NCI-H1105 treated with DMSO at 0.1 percent for 48 hours (cell line): ENCODE results near the gene MAP6.
A peak's percentile ranks its signal among the peaks of the same experiment; 100 is the strongest.

Experiments used
- DNase-seq: peaks from one replicate; lab custom pipeline; 2025; lab: John Stamatoyannopoulos, UW

MAP6 gene

DNA sequence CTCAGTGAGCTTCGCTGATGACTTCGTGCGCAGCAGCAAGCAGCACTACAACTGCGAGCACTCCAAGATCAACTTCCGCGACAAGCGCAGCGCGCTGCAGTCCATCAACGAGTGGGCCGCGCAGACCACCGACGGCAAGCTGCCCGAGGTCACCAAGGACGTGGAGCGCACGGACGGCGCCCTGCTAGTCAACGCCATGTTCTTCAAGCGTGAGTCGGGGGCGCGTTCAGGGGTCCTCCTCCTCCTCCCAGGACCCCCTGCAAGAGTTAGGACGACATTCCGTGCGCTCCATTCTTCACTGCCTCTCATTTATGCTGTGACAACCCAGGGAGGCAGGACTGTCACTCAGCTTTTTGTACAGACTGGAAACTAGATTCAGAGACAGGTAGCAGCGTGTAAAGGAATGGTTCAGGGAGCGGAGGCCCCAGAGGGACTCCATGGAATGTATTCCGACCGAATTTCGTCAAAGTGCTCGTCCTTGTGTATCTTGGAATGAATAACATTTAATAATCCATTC, 102.0 kb downstream of the MAP6 start:
- DNase-seq, result no peak

DNA sequence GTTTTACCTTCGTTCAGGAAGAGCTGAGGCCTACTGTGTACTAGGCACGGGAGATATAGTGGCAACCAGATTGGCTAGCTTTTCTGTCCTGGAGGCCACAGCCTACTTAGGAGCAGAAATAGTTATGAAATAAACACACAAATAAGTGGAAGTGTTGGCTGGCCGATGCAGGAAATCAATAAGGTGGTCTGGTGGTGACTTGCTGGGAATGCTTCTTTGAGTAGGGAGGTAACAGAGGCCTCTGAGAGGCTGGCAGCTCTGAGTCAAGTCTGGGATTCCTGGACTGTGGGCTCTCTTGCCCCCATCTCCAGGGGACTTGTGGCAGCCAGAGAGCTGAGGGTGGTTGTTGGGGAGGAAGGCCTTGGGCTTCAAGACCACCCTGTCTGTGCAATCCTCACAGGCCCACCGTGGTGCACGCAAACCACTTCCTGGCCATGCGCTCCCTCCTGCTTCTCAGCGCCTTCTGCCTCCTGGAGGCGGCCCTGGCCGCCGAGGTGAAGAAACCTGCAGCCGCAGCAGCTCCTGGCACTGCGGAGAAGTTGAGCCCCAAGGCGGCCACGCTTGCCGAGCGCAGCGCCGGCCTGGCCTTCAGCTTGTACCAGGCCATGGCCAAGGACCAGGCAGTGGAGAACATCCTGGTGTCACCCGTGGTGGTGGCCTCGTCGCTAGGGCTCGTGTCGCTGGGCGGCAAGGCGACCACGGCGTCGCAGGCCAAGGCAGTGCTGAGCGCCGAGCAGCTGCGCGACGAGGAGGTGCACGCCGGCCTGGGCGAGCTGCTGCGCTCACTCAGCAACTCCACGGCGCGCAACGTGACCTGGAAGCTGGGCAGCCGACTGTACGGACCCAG, 102.7 kb downstream of the MAP6 start:
- no peak for DNase-seq

DNA sequence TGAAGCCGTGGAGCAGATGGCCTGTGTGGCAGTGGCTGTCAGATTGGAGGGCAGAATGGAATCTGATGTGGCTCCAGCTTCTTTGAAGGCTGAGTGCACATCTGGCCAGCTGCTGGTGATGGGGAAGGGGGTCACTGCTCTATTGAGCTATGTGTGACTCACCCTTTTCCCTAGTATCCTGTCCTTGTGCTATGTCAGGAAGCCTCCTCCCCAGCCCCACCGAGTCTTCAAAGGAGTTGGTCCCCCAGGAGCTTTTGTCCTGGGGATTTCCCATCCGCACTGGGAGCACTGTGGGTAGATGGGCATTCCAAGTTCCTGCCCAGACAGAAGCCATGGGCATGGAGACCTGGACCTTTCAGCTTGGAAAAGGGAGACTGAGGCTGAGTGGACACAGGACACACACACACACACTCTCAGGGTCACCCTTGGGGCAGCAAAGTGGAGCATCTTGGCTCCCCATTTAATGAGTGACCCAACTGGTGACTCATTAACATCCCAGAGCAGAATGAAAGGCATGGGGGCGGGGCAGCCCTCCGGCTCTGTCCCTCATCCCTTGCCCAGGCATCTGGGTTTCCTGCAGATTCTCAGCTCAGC, 103.5 kb downstream of the MAP6 start:
- DNase-seq, result no peak

DNA sequence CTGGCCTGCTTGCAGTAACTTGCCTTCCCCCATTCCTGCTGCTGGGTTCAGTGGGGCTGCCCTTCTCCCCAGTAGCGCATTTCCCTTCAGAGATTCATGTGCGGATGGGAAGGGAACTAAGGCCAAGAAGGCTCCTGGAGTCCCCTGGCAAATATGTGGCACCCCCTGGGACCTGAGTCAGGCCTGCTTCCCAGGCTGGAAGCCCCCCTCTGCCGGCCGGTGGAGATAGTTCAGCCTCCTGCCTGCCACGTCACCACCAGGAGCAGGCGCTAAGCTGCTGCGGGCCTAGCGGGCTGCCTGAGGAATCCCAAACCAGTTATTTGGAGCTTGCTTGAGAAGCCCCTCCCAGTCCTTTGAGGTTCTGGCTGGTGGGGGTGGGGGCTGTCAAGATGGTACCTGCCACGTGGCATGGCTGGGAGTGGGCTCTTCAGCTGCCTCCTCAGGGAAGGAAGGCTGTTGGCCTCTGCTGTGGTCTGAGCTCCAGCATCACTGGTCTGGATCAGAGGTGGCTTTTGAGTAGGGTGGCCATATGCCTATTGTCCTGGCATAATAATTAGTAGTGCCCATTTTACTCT, 104.8 kb downstream of the MAP6 start:
- DNase-seq, result no peak

DNA sequence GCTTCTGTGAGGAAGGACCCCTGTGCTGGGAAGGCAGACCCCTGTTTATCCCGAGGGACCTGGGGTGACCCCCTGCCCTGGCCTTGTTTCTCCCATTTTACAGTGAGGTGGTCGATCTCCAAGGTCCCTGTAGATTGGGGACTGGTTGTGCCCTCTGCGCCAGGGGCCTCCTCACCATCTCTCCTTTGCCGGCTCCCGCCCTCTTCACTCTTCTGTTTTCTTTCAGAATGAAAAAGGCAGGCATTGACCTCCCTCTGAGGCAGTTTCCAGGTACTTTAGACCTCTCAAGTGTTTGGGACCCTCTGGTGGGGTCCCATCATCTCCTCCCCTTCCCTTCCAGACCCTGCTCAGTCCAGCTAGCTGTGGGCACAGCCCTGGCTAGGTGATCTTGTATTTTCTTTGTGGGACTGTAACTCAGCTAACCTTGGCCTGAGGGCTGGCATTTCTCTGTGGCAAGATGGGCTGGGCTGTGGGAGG, 105.3 kb downstream of the MAP6 start:
- DNase-seq, result no peak

GRCh38 chr11:75562836-75563484, 105.9 kb downstream of the MAP6 start:
- no peak for DNase-seq

DNA sequence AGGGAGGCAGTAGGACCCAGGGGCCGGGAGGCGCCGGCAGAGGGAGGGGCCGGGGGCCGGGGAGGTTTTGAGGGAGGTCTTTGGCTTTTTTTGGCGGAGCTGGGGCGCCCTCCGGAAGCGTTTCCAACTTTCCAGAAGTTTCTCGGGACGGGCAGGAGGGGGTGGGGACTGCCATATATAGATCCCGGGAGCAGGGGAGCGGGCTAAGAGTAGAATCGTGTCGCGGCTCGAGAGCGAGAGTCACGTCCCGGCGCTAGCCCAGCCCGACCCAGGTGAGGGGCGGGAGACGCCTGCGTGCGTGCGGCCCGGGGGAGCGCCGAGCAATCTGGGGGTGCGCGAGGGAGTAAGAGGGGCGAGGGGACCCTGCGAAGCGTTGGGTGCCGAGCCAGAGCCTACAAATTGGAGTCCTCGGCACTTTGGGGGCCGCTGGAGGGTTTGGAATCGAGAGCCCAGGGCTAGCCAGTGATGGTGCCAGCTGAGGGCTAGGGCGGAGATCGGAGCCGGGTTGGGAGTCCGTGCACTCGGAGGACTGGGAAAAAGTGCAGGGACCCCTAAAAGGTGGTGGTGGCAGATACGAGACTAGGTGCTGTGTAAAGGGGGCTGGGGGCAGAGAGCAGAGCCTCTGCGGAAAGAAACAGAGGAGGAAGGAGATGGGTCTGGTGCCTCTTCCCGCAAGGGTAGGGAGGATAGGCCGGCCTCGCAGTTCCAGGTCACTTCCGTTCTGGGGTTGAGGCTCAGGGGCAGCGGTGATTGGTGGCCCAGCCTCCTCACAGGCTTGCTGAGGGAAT, 106.6 kb downstream of the MAP6 start, which contains the start of gene SERPINH1:
Gene SERPINH1 (plus strand): TSS at position 206 of the 788 bp plus-strand sequence. CDS start 4,097 bp downstream, outside the sequence.
- peak; percentile 81 for DNase-seq

- DNase-seq, result no peak
These were observed 107.3 kb downstream of the MAP6 start for GRCh38 chr11:75561426-75562047.

- DNase-seq, result no peak
These were observed 108.2 kb downstream of the MAP6 start for GRCh38 chr11:75560644-75561043.

GRCh38 chr11:75558939-75559843, 109.6 kb downstream of the MAP6 start:
- DNase-seq, result no peak

GRCh38 chr11:75557666-75558494, 111.0 kb downstream of the MAP6 start:
- DNase-seq, result no peak

GRCh38 chr11:75556275-75556674, 112.6 kb downstream of the MAP6 start:
- DNase-seq, result no peak

DNA sequence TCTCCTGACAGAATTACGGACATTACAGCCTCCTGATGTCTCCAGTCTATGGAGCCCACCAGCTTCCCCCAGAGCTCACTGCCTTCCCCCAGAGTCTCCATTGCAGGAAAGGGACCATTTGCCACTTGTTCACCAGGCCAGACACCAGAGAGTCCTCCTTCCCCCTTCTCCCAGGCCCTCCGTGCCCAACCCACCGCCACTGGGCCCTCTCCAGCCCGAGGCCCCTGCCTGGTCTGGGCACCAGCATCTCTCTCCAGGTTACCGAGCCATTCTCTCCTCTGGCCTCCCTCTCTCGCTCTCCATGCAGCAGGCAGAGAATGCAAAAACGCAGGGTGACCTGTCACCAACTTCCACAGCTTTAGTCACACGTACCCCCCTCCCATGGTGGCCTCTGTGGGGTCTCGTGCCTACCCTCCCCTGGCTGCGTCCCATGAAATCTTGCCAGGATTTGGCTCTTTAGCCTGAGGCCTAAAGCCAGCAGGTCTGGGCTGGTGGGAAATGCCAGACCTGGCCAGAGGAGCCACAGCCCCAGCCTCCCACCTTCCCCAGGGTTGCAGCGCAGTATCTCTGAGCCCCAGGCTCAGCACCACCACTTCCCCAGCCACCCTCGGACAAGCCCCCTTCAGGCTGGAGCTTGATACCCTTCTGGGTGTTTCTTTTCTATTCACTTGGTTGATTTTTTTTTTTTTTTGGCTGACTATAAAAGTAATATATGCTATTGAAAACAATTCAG, 113.6 kb downstream of the MAP6 start:
- no peak for DNase-seq

DNA sequence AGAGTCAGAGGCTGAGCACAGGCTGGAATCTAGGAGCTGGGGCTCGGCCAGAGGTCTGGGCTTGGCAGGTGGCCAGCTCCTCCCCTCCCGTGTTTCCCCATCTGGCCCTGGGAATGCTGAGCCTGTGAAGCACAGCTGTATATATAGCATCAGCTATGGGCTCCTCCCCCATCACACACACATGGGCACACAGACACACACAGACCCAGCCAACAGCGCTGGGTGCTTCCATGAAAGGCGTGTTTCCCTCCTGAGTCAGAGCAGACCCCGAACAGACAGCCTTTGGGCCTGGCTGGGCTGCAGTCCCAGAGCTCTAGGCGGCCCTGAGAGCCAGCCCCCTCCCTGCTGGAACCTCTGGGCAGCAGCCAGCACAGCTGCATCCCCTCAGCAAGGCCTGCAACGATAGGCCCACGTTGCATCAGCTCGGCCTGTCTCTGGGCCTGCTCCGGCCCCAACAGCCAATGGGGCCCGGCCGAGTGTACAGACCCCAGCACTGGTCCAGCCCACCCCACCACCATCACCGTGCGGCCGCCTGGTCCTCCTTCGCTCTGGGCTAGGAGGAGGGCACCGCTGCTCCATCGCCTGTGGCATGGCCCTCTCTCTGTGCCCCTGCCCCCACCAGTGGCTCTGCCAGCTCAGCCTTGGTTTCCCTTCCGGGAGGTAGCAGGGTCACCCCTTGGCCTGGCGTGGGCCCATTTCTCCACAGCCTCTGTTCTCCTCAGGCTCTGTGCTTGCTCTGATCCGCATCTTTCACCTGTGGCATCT, 114.4 kb downstream of the MAP6 start:
- peak; percentile 33 for DNase-seq

DNA sequence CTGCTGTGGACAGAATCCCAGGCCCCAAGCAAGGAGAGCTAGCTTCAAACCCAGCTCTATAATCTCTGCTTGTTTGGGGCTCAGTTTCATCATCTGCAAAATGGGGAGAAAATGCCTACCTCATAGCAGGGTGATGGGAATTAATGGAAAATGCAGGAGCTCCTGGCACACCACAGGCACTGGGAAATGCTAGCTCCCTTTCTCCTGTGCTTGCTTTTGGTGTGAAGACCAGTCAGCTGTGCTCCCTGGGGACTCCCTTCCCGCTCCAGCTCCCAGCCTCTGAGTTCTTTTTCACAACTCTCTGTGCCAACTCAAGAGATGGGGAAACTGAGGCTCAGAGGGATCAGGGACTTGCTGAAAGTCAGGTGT, 115.0 kb downstream of the MAP6 start:
- no peak for DNase-seq

- no peak for DNase-seq
These were observed 115.7 kb downstream of the MAP6 start for GRCh38 chr11:75553182-75553581.

- DNase-seq, result no peak
These were observed 119.4 kb downstream of the MAP6 start for GRCh38 chr11:75549370-75549958.
